ENCODE data around the gene POU6F2. TPM values are rescaled to one million over a fixed set of nuclear protein-coding genes. Genes with fewer than 3 reads are reported as not detected.

The POU6F2 gene
- total and polyA plus RNA-seq, 8 donors = 0.37 TPM; not detected in 7

DNA sequence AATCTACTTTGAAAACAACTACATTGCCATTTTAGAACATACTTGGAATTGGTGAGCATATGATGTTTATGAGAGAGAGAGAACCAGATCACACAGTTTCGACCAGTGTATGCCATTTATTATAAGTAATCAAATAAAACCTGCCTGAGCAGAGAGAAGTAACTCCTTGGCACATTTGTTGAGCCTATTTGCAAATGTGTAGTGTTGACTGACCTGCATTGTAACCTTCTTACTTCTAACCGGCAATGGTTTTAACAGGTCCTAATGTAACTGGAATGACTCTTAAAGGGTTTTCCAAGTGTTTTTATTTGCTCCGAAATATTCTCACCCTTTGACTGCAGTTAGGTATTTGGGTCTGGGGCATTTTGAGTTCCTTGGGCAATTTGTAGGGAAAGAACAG lies 167.6 kb downstream of the POU6F2 start:
- intact Hi-C loops (cut with DNase I; ENCODE audit: low total_unique reads) = no loop called here
- no peak for DNase-seq
- Histone ChIP-seq H3K9me3 (peaks cover 0 to 7% (median 3%) of the 10 kb centered on the region in 4 donors), H3K27me3 (no peaks in the 10 kb centered on the region), H3K36me3 (no peaks in the 10 kb centered on the region), H3K4me1 (no peaks in the 10 kb centered on the region), H3K4me3 (no peak overlapping the region), H3K27ac (no peak overlapping the region)
- TF ChIP-seq, protein P1, sequence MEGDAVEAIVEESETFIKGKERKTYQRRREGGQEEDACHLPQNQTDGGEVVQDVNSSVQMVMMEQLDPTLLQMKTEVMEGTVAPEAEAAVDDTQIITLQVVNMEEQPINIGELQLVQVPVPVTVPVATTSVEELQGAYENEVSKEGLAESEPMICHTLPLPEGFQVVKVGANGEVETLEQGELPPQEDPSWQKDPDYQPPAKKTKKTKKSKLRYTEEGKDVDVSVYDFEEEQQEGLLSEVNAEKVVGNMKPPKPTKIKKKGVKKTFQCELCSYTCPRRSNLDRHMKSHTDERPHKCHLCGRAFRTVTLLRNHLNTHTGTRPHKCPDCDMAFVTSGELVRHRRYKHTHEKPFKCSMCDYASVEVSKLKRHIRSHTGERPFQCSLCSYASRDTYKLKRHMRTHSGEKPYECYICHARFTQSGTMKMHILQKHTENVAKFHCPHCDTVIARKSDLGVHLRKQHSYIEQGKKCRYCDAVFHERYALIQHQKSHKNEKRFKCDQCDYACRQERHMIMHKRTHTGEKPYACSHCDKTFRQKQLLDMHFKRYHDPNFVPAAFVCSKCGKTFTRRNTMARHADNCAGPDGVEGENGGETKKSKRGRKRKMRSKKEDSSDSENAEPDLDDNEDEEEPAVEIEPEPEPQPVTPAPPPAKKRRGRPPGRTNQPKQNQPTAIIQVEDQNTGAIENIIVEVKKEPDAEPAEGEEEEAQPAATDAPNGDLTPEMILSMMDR (IDR thresholded peaks at IDR 0.05) = no peak
- TF ChIP-seq POLR2AphosphoS5 (IDR thresholded peaks at IDR 0.05) = no peak
- no peak for TF ChIP-seq POLR2A (IDR thresholded peaks at IDR 0.05)
- no peak for TF ChIP-seq EP300 (IDR thresholded peaks at IDR 0.05)
- 68 to 83% (median 77%) methylated on average over 3 of the region's 3 CpGs for WGBS, 5 donors

DNA sequence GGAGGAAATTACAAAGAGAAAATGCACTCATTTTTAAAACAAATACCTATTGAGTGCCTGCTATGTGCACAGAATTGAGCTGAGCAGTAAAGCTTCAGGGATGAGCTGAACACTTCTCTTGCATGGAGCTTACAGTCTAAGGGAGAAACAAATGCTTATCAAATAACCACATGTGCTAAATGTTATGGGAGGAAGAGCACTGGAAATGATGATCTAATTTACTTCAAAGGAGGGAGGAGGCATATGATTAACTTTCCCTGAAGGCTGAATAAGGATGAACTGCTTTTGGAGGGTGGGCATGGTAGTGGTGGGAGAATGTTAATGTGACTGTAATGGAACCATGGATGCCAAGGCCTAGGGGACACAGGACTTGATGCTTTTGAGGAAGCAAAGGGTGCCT lies 168.2 kb downstream of the POU6F2 start:
- no peak overlapping the region for H3K4me3 ChIP-seq
- intact Hi-C loops (cut with DNase I; ENCODE audit: low total_unique reads) = no loop called here
- no peak for DNase-seq
- peaks cover 0 to under 1% (median 0%) of the 10 kb centered on the region in 4 donors for H3K9me3 ChIP-seq
- H3K36me3 ChIP-seq = no peaks in the 10 kb centered on the region
- no peaks in the 10 kb centered on the region for H3K27me3 ChIP-seq
- no peak overlapping the region for H3K27ac ChIP-seq
- no peak for TF ChIP-seq EP300 (IDR thresholded peaks at IDR 0.05)
- TF ChIP-seq, protein P1 (IDR thresholded peaks at IDR 0.05) = no peak
- TF ChIP-seq POLR2AphosphoS5 (IDR thresholded peaks at IDR 0.05) = no peak
- no peak for TF ChIP-seq POLR2A (IDR thresholded peaks at IDR 0.05)
- no peaks in the 10 kb centered on the region for H3K4me1 ChIP-seq

DNA sequence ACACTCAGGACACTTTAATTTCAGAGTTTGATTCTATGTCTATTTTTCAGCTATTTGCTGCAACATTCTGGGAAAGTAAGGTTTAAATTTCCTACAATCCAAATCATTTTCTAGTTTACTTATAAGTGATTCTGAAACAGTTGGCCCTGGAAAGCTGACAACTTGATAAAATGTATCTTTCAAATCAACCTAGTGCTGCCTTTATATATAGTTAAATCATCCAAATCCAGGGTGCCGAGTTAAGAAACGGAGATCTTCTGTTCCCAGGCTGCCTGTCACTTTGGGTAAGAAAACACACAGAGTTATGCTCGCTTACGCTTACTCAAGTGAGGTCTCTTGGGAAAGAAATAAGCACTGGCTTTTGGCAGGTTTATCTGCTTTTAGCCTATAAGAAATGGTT lies 175.0 kb downstream of the POU6F2 start:
- intact Hi-C loops (cut with DNase I; ENCODE audit: low total_unique reads) = no loop called here
- Histone ChIP-seq H3K27ac (no peak overlapping the region), H3K9me3 (no peaks in the 10 kb centered on the region), H3K27me3 (no peaks in the 10 kb centered on the region), H3K4me3 (no peak overlapping the region), H3K4me1 (no peaks in the 10 kb centered on the region), H3K36me3 (no peaks in the 10 kb centered on the region)
- WGBS, 5 donors = 77 to 88% (median 83%) methylated on average over 4 of the region's 4 CpGs
- DNase-seq = no peak
- TF ChIP-seq, protein P1 (IDR thresholded peaks at IDR 0.05) = no peak
- no peak for TF ChIP-seq POLR2AphosphoS5 (IDR thresholded peaks at IDR 0.05)
- no peak for TF ChIP-seq POLR2A (IDR thresholded peaks at IDR 0.05)

GRCh38 chr7:39153113-39153512 lies 175.4 kb downstream of the POU6F2 start:
- Histone ChIP-seq H3K9me3 (no peaks in the 10 kb centered on the region), H3K4me3 (no peak overlapping the region), H3K36me3 (no peaks in the 10 kb centered on the region), H3K27ac (no peak overlapping the region), H3K27me3 (no peaks in the 10 kb centered on the region), H3K4me1 (no peaks in the 10 kb centered on the region)
- intact Hi-C loops (cut with DNase I; ENCODE audit: low total_unique reads) = no loop called here
- DNase-seq = no peak
- TF ChIP-seq POLR2AphosphoS5 (IDR thresholded peaks at IDR 0.05) (no peak), POLR2A (IDR thresholded peaks at IDR 0.05) (no peak), EP300 (IDR thresholded peaks at IDR 0.05) (no peak)
- TF ChIP-seq, protein P1 (IDR thresholded peaks at IDR 0.05) = no peak
- 80 to 90% (median 84%) methylated on average over 5 of the region's 5 CpGs for WGBS, 5 donors
